HG03095 (cell line): Measurements from ENCODE around the gene ANKS1A.
"Not testable (repeated sequence)": the region's sequence is repeated elsewhere in the genome, so short reads cannot be mapped to it uniquely, and the experiment has no call there.

Experiments
- ATAC-seq: cut with Tn5 transposase; IDR thresholded peaks from one replicate; pipeline ENCODE4 v1.9.1; 2021; ENCODE audit warnings: moderate library complexity; ENCODE audit not compliant: unreplicated experiment

ANKS1A gene

GRCh38 chr6:35092362-35093117 is 203.5 kb downstream of the ANKS1A start:
- no peak for ATAC-seq

GRCh38 chr6:35093118-35093445 is 204.0 kb downstream of the ANKS1A start:
- no peak for ATAC-seq

GRCh38 chr6:35093783-35094182 is 204.7 kb downstream of the ANKS1A start:
- no peak for ATAC-seq

- ATAC-seq = no peak
Observed at GRCh38 chr6:35094183-35094582, 205.1 kb downstream of the ANKS1A start.

- ATAC-seq = no peak
Observed at GRCh38 chr6:35096129-35096862, 207.2 kb downstream of the ANKS1A start.

GRCh38 chr6:35099116-35099515 is 210.1 kb downstream of the ANKS1A start:
- ATAC-seq = no peak

GRCh38 chr6:35105078-35105477 is 216.0 kb downstream of the ANKS1A start:
- no peak for ATAC-seq

GRCh38 chr6:35106061-35106460 is 217.0 kb downstream of the ANKS1A start:
- not testable (repeated sequence) for ATAC-seq

- not testable (repeated sequence) for ATAC-seq
Observed at GRCh38 chr6:35107208-35107607, 218.2 kb downstream of the ANKS1A start.

GRCh38 chr6:35107761-35108160 is 218.7 kb downstream of the ANKS1A start:
- not testable (repeated sequence) for ATAC-seq

GRCh38 chr6:35108309-35108885 is 219.3 kb downstream of the ANKS1A start:
- no peak for ATAC-seq

GRCh38 chr6:35120746-35121145 is 231.7 kb downstream of the ANKS1A start:
- ATAC-seq = no peak

GRCh38 chr6:35124356-35124755 is 235.3 kb downstream of the ANKS1A start:
- ATAC-seq = no peak

GRCh38 chr6:35128042-35128441 is 239.0 kb downstream of the ANKS1A start:
- ATAC-seq = no peak

GRCh38 chr6:35128496-35128895 is 239.4 kb downstream of the ANKS1A start:
- no peak for ATAC-seq

GRCh38 chr6:35136185-35136584 is 247.1 kb downstream of the ANKS1A start:
- ATAC-seq = no peak

- ATAC-seq = not testable (repeated sequence)
Observed at GRCh38 chr6:35138191-35138590, 249.1 kb downstream of the ANKS1A start.

- ATAC-seq = no peak
Observed at GRCh38 chr6:35139470-35139869, 250.4 kb downstream of the ANKS1A start.

GRCh38 chr6:35139924-35140638 is 251.0 kb downstream of the ANKS1A start:
- no peak for ATAC-seq

- no peak for ATAC-seq
Observed at GRCh38 chr6:35140639-35141006, 251.6 kb downstream of the ANKS1A start.
